ENCODE results near the gene SH3TC2.

- no peak for TF ChIP-seq CTCF (IDR thresholded peaks at IDR 0.05)
- TF ChIP-seq POLR2A (IDR thresholded peaks at IDR 0.05) = no peak
Observed at GRCh38 chr5:149046196-149046829, 16.5 kb downstream of the SH3TC2 start.

All from testis (tissue), 2 donors.